Thyroid gland (tissue), 4 donors: Measurements from ENCODE around the gene TCF12.

Source experiments
- POLR2A ChIP-seq, 2 donors: fragments of 450-650 bp; IDR thresholded peaks; one replicate each; pipeline ENCODE4 v1.6.1; 2017; ENCODE audit warnings: antibody characterized with exemption in 2 of 2, mild to moderate bottlenecking in 2 of 2, moderate library complexity in 1 of 2
- TF ChIP-seq, protein P1 (sequence below), 6 experiments: fragments of 200-600 bp in 3 of 6; fragments of 450-650 bp in 3 of 6; sonication (generic) in 3 of 6; IDR thresholded peaks; one replicate each; pipeline ENCODE4 v1.5.1; 2016 to 2019; ENCODE audit warnings: antibody characterized with exemption in 6 of 6, mild to moderate bottlenecking in 2 of 6, inconsistent platforms in 1 of 6, moderate library complexity in 1 of 6

DNA sequence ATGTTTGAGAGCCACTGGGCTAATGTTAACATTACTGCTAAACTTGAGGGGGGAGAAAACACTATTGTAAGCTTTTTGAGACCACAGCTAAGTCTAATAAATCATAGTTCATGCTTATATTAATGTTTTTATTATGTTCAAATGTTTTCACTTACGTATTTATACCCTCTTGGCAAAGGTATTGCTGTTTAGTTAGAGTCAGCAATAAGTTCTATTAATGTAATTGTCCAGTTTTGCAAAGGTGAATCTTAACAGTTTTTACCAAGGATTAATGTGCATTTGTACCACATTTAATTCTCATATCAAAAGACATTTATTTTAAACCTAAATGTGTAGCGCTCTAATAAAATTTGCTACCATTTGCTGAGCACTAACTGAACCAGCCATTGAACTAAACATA, 251.2 kb downstream of the TCF12 start:
- TF ChIP-seq, protein P1, sequence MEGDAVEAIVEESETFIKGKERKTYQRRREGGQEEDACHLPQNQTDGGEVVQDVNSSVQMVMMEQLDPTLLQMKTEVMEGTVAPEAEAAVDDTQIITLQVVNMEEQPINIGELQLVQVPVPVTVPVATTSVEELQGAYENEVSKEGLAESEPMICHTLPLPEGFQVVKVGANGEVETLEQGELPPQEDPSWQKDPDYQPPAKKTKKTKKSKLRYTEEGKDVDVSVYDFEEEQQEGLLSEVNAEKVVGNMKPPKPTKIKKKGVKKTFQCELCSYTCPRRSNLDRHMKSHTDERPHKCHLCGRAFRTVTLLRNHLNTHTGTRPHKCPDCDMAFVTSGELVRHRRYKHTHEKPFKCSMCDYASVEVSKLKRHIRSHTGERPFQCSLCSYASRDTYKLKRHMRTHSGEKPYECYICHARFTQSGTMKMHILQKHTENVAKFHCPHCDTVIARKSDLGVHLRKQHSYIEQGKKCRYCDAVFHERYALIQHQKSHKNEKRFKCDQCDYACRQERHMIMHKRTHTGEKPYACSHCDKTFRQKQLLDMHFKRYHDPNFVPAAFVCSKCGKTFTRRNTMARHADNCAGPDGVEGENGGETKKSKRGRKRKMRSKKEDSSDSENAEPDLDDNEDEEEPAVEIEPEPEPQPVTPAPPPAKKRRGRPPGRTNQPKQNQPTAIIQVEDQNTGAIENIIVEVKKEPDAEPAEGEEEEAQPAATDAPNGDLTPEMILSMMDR (IDR thresholded peaks at IDR 0.05): no peak
- TF ChIP-seq POLR2A (IDR thresholded peaks at IDR 0.05): no peak
